ENCODE results near the gene AXIN2.

GRCh38 chr17:65489413-65490155 is 71.9 kb downstream of the AXIN2 start:
- TF ChIP-seq CTCF (IDR thresholded peaks at IDR 0.05) (no peak), POLR2A (IDR thresholded peaks at IDR 0.05) (no peak)

Data from vagina (tissue), 2 donors.